HG03571 (cell line): ENCODE data around the gene CHFR.
"Not testable (repeated sequence)": the region's sequence is repeated elsewhere in the genome, so short reads cannot be mapped to it uniquely, and the experiment has no call there.

Experiments
- ATAC-seq: cut with Tn5 transposase; IDR thresholded peaks from one replicate; pipeline ENCODE4 v1.9.1; 2021; ENCODE audit not compliant: unreplicated experiment

CHFR gene, protein sequence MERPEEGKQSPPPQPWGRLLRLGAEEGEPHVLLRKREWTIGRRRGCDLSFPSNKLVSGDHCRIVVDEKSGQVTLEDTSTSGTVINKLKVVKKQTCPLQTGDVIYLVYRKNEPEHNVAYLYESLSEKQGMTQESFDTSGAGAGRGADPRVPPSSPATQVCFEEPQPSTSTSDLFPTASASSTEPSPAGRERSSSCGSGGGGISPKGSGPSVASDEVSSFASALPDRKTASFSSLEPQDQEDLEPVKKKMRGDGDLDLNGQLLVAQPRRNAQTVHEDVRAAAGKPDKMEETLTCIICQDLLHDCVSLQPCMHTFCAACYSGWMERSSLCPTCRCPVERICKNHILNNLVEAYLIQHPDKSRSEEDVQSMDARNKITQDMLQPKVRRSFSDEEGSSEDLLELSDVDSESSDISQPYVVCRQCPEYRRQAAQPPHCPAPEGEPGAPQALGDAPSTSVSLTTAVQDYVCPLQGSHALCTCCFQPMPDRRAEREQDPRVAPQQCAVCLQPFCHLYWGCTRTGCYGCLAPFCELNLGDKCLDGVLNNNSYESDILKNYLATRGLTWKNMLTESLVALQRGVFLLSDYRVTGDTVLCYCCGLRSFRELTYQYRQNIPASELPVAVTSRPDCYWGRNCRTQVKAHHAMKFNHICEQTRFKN

DNA sequence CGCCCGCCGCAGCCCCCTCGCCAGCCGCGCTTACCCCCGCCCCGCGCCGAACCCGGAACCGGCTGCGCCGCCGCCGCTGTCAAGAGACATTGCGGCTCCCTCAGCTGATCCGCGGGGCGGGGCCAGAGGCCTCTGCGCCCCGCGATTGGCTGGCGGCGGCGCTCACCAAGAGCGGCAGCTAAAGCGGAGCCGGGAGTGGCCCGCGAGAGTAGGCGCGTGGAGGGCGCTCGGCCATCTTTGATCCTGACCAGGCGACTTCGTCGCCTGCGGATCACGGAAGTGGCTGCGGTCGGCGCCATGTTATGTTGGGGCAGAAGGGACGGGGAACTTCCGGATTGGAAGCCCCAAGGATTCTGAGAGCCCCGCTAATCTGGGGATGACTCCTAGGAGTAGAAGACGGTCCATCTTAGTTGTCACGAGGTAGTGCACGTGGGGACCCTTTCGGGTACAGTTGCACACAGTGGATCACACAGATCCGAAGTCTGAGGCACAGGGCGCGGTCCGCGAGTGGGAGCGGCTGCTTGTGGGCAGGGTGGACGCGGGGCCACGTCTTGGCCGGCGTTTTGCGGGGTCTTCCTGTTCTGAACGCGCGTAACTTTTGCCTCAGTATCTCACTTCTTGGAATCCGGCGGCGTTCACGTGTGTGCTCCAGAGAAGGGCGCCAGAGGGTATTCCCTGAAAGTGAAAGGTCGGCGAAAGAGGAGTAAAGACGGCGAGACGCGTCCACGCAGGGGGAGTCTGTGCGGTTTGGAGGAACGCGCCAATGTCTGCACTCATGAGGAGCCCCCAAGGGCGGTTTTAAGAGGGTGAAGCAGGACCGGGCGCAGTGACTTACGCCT, at the start of gene CHFR:
TSS of gene CHFR (minus strand) at position 93 of the 839 bp plus-strand sequence. CDS start 277 bp downstream, outside the sequence.
- peak; percentile 97 for ATAC-seq

DNA sequence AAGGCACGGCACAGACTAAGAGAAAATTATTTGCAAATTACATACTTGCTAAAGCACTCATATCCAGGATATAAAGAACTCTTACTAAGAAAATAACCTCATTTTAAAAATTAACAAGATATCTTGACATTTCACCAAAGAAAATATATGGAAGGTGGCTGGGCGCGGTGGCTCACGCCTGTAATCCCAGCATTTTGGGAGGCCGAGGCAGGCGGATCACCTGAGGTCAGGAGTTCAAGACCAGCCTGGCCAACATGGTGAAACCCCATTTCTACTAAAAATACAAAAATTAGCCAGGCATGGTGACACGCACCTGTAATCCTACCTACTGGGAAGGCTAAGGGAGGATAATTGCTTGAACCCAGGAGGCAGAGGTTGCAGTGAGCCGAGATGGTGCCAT, 49.5 kb upstream of the CHFR start:
- not testable (repeated sequence) for ATAC-seq

DNA sequence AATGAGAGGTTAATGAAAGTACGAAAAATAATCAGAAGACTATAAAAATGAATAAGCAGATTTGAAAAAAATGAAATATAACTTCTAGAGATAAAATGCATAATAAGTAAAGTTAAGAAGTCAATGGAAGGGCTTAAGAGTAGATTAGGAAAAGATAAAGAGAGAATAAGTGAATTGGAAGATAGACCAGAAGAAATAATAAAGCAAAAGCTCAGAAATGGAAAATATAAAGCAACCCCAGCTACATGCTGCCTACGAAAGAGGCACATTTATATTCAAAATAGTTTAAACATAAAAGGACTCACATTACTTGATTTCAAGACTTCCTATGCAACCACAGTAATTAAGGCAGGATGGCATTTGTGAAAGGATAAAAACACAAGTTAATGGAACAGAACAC, 48.8 kb upstream of the CHFR start:
- no peak for ATAC-seq

DNA sequence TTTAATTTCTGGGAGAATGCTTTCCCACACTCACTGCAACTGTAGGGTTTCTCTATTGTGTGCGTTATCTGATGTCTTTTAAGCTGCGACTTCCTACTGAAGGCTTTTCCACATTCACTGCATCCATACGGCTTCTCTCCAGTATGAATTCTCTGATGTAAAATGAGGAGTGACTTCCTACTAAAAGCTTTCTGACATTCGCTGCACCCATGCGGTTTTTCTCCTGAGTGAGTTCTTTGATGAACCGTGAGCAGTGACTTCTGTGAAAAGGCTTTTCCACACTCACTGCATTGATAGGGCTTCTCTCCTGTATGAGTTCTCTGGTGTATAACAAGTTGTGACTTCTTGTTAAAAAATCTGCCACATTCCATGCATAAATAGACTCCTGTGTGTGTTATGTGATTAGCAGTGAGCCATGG, 39.0 kb upstream of the CHFR start:
- ATAC-seq, result no peak

DNA sequence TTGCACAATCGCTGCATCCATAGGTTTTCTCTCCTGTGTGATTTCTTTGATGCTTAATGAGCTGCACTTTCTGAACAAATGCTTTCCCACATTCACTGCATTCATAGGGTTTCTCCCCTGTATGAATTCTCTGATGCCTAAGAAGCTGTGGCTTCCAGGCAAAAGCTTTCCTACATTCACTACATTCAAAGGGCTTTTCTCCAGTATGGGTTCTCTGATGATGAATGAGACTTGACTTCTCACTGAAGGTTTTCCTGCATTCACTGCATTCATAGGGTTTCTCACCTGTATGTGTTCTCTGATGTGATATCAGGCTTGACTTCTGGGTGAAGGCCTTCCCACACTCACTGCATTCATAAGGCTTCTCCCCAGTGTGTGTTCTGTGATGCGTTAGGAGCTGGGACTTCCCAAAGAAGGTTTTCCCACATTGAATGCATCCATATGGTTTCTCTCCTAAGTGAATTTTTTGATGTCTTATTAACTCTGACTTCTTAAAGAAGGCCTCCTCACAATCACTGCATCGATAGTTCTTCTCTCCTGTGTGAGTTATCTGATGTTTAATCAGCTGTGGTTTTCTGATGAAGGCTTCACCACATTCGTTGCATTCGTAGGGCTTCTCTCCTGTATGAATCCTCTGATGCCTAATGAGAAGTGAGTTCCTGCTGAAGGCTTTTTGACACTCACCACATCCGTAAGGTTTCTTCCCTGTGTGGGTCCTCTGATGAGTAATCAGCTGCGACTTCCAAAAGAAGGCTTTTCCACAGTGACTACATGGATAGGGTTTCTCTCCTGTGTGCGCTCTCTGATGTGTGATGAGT, 38.4 kb upstream of the CHFR start:
- no peak for ATAC-seq

DNA sequence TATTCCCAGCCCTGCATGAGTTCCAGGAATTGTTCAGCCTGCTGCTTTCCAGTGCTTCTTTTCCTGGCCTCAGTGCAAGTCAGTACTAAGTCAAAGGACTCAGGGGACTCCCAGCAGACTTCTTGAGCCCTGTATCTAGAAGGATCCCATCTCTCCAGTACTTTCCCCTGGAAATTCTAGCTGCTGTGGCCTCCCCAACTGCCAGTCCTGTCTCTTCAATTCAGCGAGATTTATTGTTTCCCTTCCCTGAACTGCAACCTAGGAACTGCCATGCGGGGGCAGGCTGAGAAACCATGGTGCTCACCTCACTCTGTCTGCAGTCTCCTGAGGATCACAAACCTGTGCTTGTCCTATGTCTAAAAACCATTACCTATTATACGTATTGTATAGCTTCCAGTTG, 37.0 kb upstream of the CHFR start:
- ATAC-seq, result no peak

DNA sequence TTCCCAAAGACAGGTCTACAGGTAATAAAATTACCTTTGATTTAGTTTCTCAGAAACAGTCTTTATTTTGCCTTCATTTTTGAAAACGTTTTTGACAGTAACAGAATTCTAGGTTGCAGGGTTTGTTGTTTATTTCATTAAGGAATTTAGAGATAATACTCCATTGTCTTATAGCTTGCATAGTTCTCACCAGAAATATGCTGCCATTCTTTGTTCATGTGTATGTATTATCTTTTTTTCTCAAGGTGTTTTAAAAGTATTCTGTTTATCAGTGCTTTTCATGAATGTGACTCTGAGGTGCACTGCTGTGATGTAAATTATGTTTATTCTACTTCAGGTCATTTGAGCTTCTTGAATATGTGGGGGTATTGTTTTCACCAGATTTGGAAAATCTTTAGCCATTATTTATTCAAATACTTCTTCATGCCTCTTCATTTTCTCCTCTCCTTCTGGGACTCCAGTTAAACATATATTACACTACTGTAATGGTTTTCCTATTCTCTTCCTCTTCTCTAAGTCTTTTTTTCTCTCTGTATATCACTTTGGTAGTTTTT, 36.0 kb upstream of the CHFR start:
- no peak for ATAC-seq

DNA sequence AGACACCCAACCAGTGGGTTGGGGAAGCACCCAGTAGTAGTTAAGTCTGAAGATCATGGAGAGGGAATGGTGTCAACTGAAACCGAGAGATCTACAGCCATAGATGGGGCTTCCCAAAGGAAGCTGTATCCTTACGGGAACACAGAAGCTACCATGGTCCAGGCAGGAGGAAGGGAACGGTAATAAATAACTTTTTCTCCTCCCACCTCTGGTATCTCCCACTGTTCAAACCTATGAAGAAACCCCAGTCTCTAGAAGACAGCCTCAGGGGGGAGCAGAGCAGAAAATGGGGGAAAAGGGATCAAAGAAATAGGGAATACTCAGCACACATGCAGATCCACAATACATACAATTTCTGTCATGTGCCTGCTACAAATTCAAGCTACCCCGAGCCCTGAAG, 35.3 kb upstream of the CHFR start:
- ATAC-seq, result no peak

DNA sequence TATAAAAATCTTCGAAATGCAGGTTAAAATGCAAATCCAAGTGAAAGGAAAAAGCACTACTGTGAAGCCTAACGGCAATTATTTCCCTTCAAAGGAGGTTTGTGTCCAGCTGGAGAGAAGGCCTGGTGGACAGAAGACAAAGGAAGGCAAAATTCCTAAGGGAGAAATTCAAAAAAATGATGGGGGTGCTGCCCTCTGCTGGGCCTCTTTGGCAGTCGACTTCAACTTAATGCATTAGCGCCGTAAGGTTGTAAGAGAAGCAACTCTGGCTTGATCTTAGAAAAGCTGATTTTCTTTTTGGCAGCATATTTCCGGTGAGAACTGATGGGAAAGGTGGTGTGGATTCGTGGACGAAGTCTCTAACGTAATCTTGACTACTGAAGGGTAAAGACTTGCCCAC, 34.3 kb upstream of the CHFR start:
- ATAC-seq, result no peak

DNA sequence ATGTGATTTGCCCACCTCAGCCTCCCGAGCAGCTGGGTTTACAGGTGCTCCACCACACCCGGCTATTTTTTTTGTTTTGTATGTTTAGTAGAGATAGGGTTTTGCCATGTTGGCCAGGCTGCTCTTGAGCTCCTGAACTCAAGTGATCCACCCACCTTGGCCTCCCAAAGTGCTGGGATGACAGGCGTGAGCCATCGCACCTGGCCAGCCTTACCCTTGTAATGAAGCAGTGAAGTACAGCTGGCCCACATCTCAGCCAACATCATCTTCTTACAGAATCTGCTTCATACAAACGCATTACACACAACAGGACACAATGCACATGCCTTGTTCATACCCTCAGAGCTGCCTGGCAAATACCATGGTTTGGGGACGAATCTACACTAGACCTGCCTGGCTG, 31.3 kb upstream of the CHFR start:
- ATAC-seq, result no peak

DNA sequence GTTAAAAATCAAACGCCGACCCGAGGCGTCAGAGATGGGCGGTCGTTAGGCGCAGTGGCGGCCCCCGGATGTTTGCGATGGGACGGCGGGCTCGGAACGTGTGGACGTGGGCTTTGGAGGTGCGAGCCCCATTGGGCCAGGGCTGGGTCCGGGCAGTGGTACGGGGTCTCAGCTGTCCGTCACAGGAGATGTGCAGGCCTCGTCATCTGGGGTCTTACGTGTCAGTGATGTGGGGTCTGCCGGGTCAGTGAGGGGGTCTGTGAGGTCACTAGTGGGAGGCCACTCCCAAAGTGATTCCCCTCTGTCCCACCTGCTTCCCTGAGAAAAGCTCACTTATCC, 21.6 kb upstream of the CHFR start:
- ATAC-seq, result peak; percentile 41

DNA sequence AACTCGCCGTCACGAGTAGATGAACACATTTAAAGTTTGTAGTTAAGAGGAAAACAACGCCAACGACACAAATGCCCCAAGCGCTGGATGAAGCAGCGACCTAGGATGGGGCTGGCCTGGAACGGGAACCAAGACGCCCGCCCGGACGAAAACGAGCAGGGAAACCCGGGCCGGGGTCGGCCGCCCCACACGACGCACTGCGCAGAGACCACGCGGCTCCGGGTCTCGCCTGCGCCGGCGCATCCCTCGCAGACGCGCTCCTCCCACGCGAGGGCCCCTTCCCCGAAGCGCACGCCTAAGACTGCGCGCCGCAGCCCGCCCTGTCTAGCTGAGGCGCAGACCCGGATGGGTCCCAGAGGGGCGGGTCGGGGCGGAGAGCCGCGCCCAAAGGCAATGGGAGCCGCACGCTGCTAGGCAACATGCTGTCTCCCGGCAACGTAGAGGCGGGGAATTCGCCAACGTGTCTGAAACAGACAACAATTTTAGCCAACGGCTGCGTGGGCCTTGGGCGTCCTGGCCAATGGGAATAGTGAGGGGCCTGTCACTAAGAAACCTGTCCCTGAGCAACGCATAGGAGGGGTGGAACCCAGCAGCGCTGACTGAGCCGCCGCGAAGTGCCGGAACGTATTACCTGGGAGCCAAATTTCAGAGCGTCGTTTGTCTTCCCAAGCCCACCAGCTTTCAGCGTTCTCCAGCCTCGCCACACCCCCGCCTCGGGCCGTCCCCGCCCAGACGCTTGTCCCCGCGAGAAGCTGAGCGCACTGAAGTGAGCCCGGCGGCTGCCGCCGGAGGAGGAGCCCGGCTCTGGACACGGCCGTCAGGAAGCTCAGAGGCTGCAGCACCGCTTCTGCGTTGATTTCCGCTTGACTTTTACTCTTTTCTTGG, 21.0 kb upstream of the CHFR start:
- ATAC-seq, result peak; percentile 88

DNA sequence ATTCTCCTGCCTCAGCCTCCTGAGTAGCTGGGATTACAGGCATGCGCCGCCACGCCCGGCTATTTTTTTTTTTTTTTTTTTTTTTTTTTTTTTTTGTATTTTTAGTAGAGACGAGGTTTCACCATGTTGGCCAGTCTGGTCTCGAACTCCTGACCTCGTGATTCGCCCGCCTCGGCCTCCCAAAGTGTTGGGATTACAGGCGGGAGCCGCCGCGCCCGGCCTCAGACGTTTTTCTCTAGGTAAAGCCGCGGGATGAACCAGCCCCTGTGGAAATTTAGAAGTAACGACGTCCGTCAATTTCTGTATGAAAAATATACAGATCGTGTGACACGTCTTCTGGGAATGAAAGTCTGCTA, 20.4 kb upstream of the CHFR start:
- ATAC-seq, result not testable (repeated sequence)

DNA sequence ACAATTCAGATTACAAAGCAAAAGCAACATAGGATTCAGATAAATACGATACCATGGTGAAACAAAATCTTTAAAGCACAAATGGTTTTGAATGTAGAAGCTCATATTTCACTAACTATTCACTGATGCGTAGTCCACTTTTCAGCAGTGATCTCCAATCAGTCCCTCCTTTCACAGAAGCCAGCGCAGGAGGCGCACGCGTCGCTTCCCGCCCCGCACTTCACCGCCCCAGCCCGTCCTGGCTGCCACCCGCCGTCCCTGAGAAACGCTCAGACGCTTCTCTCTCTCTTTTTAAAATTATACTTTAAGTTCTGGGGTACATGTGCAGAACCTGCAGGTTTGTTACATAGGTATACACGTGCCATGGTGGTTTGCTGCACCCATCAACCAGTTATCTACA, 19.8 kb upstream of the CHFR start:
- ATAC-seq, result no peak

DNA sequence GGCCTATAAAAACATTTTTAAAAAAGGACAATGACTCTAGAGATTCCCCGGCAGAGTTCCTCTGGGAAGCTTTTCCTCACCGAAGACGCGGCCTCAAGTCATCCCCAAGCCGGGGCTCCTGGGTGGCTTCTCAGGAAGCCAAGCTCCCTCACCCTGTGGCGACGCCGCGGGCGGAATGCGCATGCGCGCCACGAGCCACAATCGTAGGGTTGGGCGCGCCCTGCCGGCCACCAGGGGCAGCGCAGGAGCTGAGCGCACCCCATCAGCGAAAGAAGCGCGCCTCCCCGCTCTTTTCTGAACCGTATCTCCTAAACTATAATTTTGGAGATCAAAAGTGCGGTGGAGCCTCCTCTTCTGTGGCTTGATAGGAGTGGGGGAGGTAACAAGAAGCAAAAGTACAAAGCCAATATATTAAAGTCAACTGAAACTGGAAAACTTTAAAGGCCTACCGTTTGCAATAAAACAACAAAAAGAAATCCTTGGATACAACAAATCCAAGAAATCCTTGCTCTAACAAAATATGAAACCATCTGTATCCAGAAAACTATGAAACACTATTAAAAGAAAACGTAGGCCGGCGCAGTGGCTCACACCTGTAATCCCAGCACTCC, 17.4 kb upstream of the CHFR start:
- ATAC-seq, result no peak

DNA sequence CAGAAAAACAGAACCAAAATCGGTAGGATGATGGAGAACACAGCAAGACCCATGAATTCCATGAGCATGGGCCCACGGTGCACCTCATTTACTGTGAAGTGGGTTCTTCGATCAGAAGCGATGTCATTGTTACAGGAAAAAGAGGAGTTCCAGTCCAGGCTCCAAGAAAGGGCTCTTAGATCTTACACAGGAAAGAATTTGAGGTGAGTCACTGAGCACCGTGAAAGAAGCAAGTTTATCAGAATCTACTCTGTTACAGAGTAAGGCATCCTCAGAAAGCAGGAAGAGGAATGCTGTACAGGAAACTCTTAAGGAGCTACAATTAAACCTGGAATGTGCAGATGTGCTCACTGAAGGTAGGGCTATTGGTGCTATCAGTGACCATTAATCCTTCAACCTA, 11.6 kb upstream of the CHFR start:
- no peak for ATAC-seq

DNA sequence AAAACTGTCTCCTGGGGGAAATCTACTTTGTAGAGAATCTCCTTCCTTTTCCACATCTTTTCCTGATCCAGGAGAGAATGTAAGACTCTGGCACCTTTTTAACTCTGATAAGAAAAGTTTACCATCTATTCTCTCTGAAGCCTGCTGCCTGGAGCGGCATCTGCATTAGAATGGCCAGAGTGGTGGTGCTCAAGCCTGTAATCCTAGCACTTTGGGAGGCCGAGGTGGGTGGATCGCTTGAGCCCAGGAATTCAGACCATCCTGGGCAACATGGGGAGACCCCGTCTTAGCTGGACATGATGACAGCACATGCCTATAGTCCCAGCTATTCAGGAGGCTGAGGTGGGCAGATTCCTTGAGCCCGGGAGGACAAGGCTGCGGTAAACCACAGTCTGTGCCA, 1.4 kb upstream of the CHFR start:
- ATAC-seq, result no peak

DNA sequence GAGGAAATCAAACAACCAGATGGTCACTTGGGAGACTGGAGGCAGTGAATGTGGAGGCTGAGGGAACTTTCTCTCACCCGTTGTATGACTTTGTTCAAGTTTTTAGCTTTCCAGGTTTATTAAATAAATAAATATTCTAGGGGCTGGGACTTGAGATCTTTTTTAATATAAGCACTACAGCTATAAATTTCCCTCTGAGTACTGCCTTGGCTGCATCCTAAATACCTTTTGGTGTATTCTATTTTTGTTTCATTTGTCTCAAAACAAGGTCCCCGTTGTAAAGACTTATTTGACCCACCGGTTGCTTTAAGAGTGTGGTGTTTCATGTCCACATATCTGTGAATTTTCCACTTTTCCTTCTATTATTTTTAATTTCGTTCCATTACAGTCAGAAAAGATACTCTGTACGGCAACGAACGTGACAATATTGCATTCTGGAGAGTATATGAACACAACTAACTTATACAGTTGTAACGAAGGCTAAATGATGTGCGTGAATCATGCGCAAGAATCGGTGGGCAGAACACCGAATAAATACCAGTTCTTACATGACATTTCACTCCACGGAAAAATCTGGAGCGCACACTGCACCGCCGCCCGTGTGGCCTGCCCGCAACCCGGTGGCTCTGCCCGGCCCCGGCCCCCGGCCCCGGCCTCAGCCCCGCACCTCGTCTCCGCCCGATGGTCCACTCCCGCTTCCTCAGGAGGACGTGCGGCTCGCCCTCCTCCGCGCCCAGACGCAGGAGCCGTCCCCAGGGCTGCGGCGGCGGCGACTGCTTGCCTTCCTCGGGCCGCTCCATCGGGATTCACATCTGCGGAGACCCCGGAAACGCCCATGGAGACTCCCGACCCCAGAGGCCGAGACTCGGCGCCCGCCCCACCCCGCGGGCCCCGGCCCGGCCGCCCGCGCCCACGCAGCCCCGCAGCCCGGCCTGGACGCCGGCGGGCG, 602 bp downstream of the CHFR start:
- ATAC-seq, result peak; percentile 11
